ENCODE data around the gene ALDH3B1. TPM values are rescaled to one million over a fixed set of nuclear protein-coding genes. Genes with fewer than 3 reads are reported as not detected.
"Not testable (repeated sequence)": the region's sequence is repeated elsewhere in the genome, so short reads cannot be mapped to it uniquely, and the experiment has no call there.

ALDH3B1 gene
- total and polyA plus RNA-seq, 9 of the 15 experiments (the other 6 are each of a cell fraction or from before 2014, with no cell fraction given), result 0.01 to 0.35 (median 0.07) TPM; not detected in 2

GRCh38 chr11:67963879-67964278 lies 46.2 kb upstream of the ALDH3B1 start:
- peak; percentile 12 for TF ChIP-seq NFYB (IDR thresholded peaks at IDR 0.05; ENCODE audit: extremely low read depth, insufficient read length)
- H3K36me3 ChIP-seq (ENCODE audit: control insufficient read depth, insufficient read depth, low read length); H2AFZ ChIP-seq (ENCODE audit: low read depth, low read length); H3K4me1 ChIP-seq (replicated peaks in 1 of 2; ENCODE audit: control insufficient read depth in 2 of 2, insufficient read depth in 2 of 2, low read length in 2 of 2); intact Hi-C loops (cut with micrococcal nuclease); H3K4me3 ChIP-seq; H3K9me1 ChIP-seq (ENCODE audit: control insufficient read depth, insufficient read depth, low read length); H4K20me1 ChIP-seq (replicated peaks; ENCODE audit: control insufficient read depth, insufficient read depth, low read length); CTCF ChIA-PET (ENCODE audit: low intra/inter-chr PET ratio); POLR2A ChIA-PET; DNase-seq (ENCODE audit: extremely low read depth in 1 of 4, low spot score in 3 of 4); BruUV-seq (replicated peaks); H3K9me3 ChIP-seq (replicated peaks; ENCODE audit: control insufficient read depth, insufficient read depth, low read depth, low read length); H3K4me2 ChIP-seq (ENCODE audit: insufficient read depth, low read length); FAIRE-seq; in situ Hi-C loops (cut with MboI); ATAC-seq; H3K79me2 ChIP-seq (ENCODE audit: control insufficient read depth, insufficient read depth, low read length); H3K27ac ChIP-seq (ENCODE audit: extremely low read depth, low read depth, low read length); H3K9ac ChIP-seq (ENCODE audit: insufficient read depth in 1 of 2, low read depth in 2 of 2, low read length in 2 of 2); H3K27me3 ChIP-seq (ENCODE audit: control insufficient read depth in 2 of 2, insufficient read depth in 2 of 2, low read length in 2 of 2): not testable (repeated sequence)
- WGBS (ENCODE audit: insufficient coverage, low coverage, missing lambda C conversion rate), result 0% methylated on average over 6 of the region's 6 CpGs

GRCh38 chr11:67964746-67965145 lies 45.4 kb upstream of the ALDH3B1 start:
- H3K27me3 ChIP-seq (ENCODE audit: control insufficient read depth in 2 of 2, insufficient read depth in 2 of 2, low read length in 2 of 2); CTCF ChIA-PET (ENCODE audit: low intra/inter-chr PET ratio); H3K27ac ChIP-seq (ENCODE audit: extremely low read depth, low read depth, low read length); BruUV-seq (replicated peaks); in situ Hi-C loops (cut with MboI); H3K9ac ChIP-seq (ENCODE audit: insufficient read depth in 1 of 2, low read depth in 2 of 2, low read length in 2 of 2); H2AFZ ChIP-seq (ENCODE audit: low read depth, low read length); H3K4me1 ChIP-seq (replicated peaks in 1 of 2; ENCODE audit: control insufficient read depth in 2 of 2, insufficient read depth in 2 of 2, low read length in 2 of 2); intact Hi-C loops (cut with micrococcal nuclease); H3K9me1 ChIP-seq (ENCODE audit: control insufficient read depth, insufficient read depth, low read length); H3K4me3 ChIP-seq; DNase-seq (ENCODE audit: extremely low read depth in 1 of 4, low spot score in 3 of 4); H4K20me1 ChIP-seq (replicated peaks; ENCODE audit: control insufficient read depth, insufficient read depth, low read length); H3K79me2 ChIP-seq (ENCODE audit: control insufficient read depth, insufficient read depth, low read length); H3K4me2 ChIP-seq (ENCODE audit: insufficient read depth, low read length); H3K36me3 ChIP-seq (ENCODE audit: control insufficient read depth, insufficient read depth, low read length); ATAC-seq; POLR2A ChIA-PET; H3K9me3 ChIP-seq (replicated peaks; ENCODE audit: control insufficient read depth, insufficient read depth, low read depth, low read length): not testable (repeated sequence)
- TF ChIP-seq ZNF143 (CRISPR knock-in tag; IDR thresholded peaks at IDR 0.05) (peak; percentile 57; the same call in 1 of the 2 replicates), RAD51 (IDR thresholded peaks at IDR 0.05; ENCODE audit: borderline replicate concordance, low read depth) (peak; percentile 55; the same call in 1 of the 2 replicates), USF2 (CRISPR knock-in tag; IDR thresholded peaks at IDR 0.05) (peak; percentile 48), L3MBTL2 (IDR thresholded peaks at IDR 0.05) (peak; percentile 25; the same call in 1 of the 2 replicates)
- FAIRE-seq, result peak; percentile 51

All from K562 (cell line).